Large intestine (tissue), 3 donors: ENCODE data around the gene DMRT3. TPM values are rescaled to one million over a fixed set of nuclear protein-coding genes. Genes with fewer than 3 reads are reported as not detected.

Experiments used
- DNase-seq, 2 donors: peaks; one replicate each; pipeline versions ENCODE4 v3.0.0 to v3.0.0-alpha.2; 2013
- H3K27ac ChIP-seq: one replicate; pipeline ENCODE4 v1.5.1; 2013; ENCODE audit warnings: low read length
- H3K27me3 ChIP-seq: 2 replicates; pipeline ENCODE4 v1.6.1; 2013; ENCODE audit warnings: low read length; ENCODE audit not compliant: control insufficient read depth, insufficient read depth
- H3K36me3 ChIP-seq: 2 replicates; pipeline ENCODE4 v1.6.1; 2013; ENCODE audit warnings: low read length; ENCODE audit not compliant: control insufficient read depth, insufficient read depth
- H3K4me1 ChIP-seq: one replicate; pipeline ENCODE4 v1.6.1; 2013; ENCODE audit warnings: low read length; ENCODE audit not compliant: control insufficient read depth, insufficient read depth
- H3K4me3 ChIP-seq: one replicate; pipeline ENCODE4 v1.5.1; 2013; ENCODE audit warnings: low read length
- H3K9me3 ChIP-seq: one replicate; pipeline ENCODE4 v1.6.1; 2013; ENCODE audit warnings: mild to moderate bottlenecking, low read depth, low read length, moderate library complexity; ENCODE audit not compliant: control insufficient read depth
- WGBS: methylation state at CpG from one replicate; pipeline ENCODE4 v1.1.5; 2013; ENCODE audit warnings: low lambda C conversion rate; ENCODE audit not compliant: insufficient coverage; 5-methylcytosine and 5-hydroxymethylcytosine counted together
- polyA plus RNA-seq: library from polyadenylated mRNA; unstranded; fragments of 120-200 nt; gene quantifications from one replicate; pipeline ENCODE4 v1.2.1, GENCODE V29; 2013

DMRT3 gene
- polyA plus RNA-seq, 1 donor, result not detected

GRCh38 chr9:950139-950538 is 26.3 kb upstream of the DMRT3 start:
- Histone ChIP-seq H3K27me3 (peaks cover 37% of the 10 kb centered on the region), H3K4me1 (no peaks in the 10 kb centered on the region), H3K27ac (no peak overlapping the region), H3K4me3 (no peak overlapping the region), H3K9me3 (no peaks in the 10 kb centered on the region), H3K36me3 (no peaks in the 10 kb centered on the region)
- no peak for DNase-seq
- WGBS, result no CpG with 5 or more reads among the region's 1 CpG

GRCh38 chr9:952546-952945 is 23.9 kb upstream of the DMRT3 start:
- Histone ChIP-seq H3K27ac (no peak overlapping the region), H3K4me3 (no peak overlapping the region), H3K9me3 (no peaks in the 10 kb centered on the region), H3K4me1 (no peaks in the 10 kb centered on the region), H3K36me3 (no peaks in the 10 kb centered on the region), H3K27me3 (peaks cover 30% of the 10 kb centered on the region)
- WGBS, result 50% methylated on average over 2 of the region's 4 CpGs
- no peak for DNase-seq

GRCh38 chr9:959105-959504 is 17.4 kb upstream of the DMRT3 start:
- H3K4me1 ChIP-seq, result no peaks in the 10 kb centered on the region
- H3K4me3 ChIP-seq, result no peak overlapping the region
- no peak overlapping the region for H3K27ac ChIP-seq
- DNase-seq, result no peak
- no CpG with 5 or more reads among the region's 4 CpGs for WGBS
- H3K36me3 ChIP-seq, result no peaks in the 10 kb centered on the region
- no peaks in the 10 kb centered on the region for H3K9me3 ChIP-seq
- H3K27me3 ChIP-seq, result peaks cover 46% of the 10 kb centered on the region

GRCh38 chr9:959914-960313 is 16.5 kb upstream of the DMRT3 start:
- H3K4me1 ChIP-seq, result no peaks in the 10 kb centered on the region
- WGBS, result 60% methylated on average over 1 of the region's 4 CpGs
- H3K36me3 ChIP-seq, result no peaks in the 10 kb centered on the region
- H3K9me3 ChIP-seq, result no peaks in the 10 kb centered on the region
- DNase-seq, result no peak
- peaks cover 52% of the 10 kb centered on the region for H3K27me3 ChIP-seq
- no peak overlapping the region for H3K27ac ChIP-seq
- H3K4me3 ChIP-seq, result no peak overlapping the region

- H3K4me1 ChIP-seq, result no peaks in the 10 kb centered on the region
- no peak overlapping the region for H3K27ac ChIP-seq
- no peaks in the 10 kb centered on the region for H3K36me3 ChIP-seq
- no CpG with 5 or more reads among the region's 6 CpGs for WGBS
- no peak overlapping the region for H3K4me3 ChIP-seq
- DNase-seq, result no peak
- no peaks in the 10 kb centered on the region for H3K9me3 ChIP-seq
- H3K27me3 ChIP-seq, result peaks cover 64% of the 10 kb centered on the region
Observed at GRCh38 chr9:962023-962422, 14.4 kb upstream of the DMRT3 start.

GRCh38 chr9:965497-965896 is 11.0 kb upstream of the DMRT3 start:
- no CpG with 5 or more reads among the region's 4 CpGs for WGBS
- peaks cover 80% of the 10 kb centered on the region for H3K27me3 ChIP-seq

GRCh38 chr9:966870-967269 is 9.6 kb upstream of the DMRT3 start:
- Histone ChIP-seq H3K4me3 (no peak overlapping the region), H3K27ac (no peak overlapping the region), H3K9me3 (peaks cover 21% of the 10 kb centered on the region), H3K36me3 (no peaks in the 10 kb centered on the region), H3K4me1 (peaks cover 12% of the 10 kb centered on the region), H3K27me3 (peaks cover 80% of the 10 kb centered on the region)
- no CpG with 5 or more reads among the region's 3 CpGs for WGBS
- no peak for DNase-seq

More at GRCh38 chr9:965497-965896, 11.0 kb upstream of the DMRT3 start:
- Histone ChIP-seq H3K9me3 (peaks cover 11% of the 10 kb centered on the region), H3K4me1 (peaks cover 3% of the 10 kb centered on the region), H3K36me3 (no peaks in the 10 kb centered on the region), H3K27ac (no peak overlapping the region), H3K4me3 (no peak overlapping the region)
- no peak for DNase-seq

- H3K27ac ChIP-seq, result no peak overlapping the region
- no peak for DNase-seq
- H3K27me3 ChIP-seq, result peaks cover 81% of the 10 kb centered on the region
- H3K36me3 ChIP-seq, result no peaks in the 10 kb centered on the region
- 0% methylated on average over 3 of the region's 6 CpGs for WGBS
- H3K4me3 ChIP-seq, result no peak overlapping the region
- H3K9me3 ChIP-seq, result peaks cover 24% of the 10 kb centered on the region
- H3K4me1 ChIP-seq, result peaks cover 15% of the 10 kb centered on the region
Observed at GRCh38 chr9:967436-967835, 9.0 kb upstream of the DMRT3 start.

GRCh38 chr9:967903-968641 is 8.4 kb upstream of the DMRT3 start:
- Histone ChIP-seq H3K36me3 (no peaks in the 10 kb centered on the region), H3K4me3 (no peak overlapping the region), H3K9me3 (peaks cover 24% of the 10 kb centered on the region), H3K27ac (no peak overlapping the region), H3K27me3 (peaks cover 82% of the 10 kb centered on the region), H3K4me1 (peaks cover 20% of the 10 kb centered on the region)
- DNase-seq, result no peak
- WGBS, result 4% methylated on average over 5 of the region's 15 CpGs

- H3K36me3 ChIP-seq, result no peaks in the 10 kb centered on the region
- H3K4me1 ChIP-seq, result peaks cover 20% of the 10 kb centered on the region
- no CpG with 5 or more reads among the region's 49 CpGs for WGBS
- peaks cover 24% of the 10 kb centered on the region for H3K9me3 ChIP-seq
- peaks cover 89% of the 10 kb centered on the region for H3K27me3 ChIP-seq
- H3K27ac ChIP-seq, result no peak overlapping the region
- no peak for DNase-seq
- no peak overlapping the region for H3K4me3 ChIP-seq
Observed at GRCh38 chr9:969310-970150, 6.9 kb upstream of the DMRT3 start.
